Middle frontal gyrus (tissue), 1 donor: ENCODE measurements around the gene IFI27L2.
A peak's percentile ranks its signal among the peaks of the same experiment; 100 is the strongest.
"Not testable (repeated sequence)": the region's sequence is repeated elsewhere in the genome, so short reads cannot be mapped to it uniquely, and the experiment has no call there.

Experiments used
- DNase-seq: peaks from one replicate; pipeline ENCODE4 v3.0.0-alpha.2; 2015; ENCODE audit warnings: low spot score; ENCODE audit errors: extremely low spot score

IFI27L2 gene

GRCh38 chr14:94129111-94129757 is at the start of gene IFI27L2:
IFI27L2 (minus strand) TSS chr14:94129604; CDS start chr14:94129564, 40 bp downstream.
- peak; percentile 59 for DNase-seq

DNA sequence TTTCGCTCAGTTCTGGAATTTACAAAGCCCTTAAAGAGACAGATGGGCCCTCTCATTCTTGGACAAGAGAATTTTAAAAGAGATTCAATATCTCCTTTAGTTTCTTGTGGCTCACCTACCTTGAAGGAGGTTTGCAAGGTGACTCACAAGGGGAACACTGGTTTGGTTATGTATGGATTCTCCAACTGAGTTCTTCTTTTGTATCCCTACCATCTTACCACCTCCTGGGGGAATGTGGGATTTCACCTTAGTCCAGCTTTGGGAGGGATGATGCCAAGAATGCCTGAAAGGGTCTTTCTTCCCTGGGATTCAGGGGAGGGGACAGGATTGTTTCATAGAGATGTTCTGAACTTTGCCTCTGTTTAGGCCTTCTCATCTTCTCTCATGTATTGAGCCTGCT is 48.4 kb upstream of the IFI27L2 start:
- DNase-seq: no peak

DNA sequence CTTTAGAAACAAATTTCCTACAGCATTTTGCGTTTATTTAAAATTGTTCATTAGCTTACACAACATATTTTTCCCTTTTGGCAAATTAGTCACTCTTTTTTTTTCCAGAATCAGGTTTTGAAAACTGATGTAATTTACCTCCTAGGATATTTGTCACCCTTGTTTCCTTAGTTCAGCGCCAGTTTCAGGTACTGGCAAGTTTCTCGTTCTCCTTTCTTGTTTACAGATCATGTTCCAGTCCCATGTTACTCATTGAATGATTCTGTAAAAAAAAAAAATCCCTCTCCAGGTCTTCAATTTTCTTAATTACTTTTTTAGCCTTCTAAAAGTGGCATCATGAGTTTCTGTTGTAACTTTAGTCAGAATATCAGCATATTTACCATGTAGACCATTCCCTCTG is 47.4 kb upstream of the IFI27L2 start:
- DNase-seq: no peak

- no peak for DNase-seq
Measured at GRCh38 chr14:94175747-94176146, 46.3 kb upstream of the IFI27L2 start.

- no peak for DNase-seq
Measured at GRCh38 chr14:94175011-94175745, 45.8 kb upstream of the IFI27L2 start.

- no peak for DNase-seq
Measured at GRCh38 chr14:94174604-94175010, 45.2 kb upstream of the IFI27L2 start.

DNA sequence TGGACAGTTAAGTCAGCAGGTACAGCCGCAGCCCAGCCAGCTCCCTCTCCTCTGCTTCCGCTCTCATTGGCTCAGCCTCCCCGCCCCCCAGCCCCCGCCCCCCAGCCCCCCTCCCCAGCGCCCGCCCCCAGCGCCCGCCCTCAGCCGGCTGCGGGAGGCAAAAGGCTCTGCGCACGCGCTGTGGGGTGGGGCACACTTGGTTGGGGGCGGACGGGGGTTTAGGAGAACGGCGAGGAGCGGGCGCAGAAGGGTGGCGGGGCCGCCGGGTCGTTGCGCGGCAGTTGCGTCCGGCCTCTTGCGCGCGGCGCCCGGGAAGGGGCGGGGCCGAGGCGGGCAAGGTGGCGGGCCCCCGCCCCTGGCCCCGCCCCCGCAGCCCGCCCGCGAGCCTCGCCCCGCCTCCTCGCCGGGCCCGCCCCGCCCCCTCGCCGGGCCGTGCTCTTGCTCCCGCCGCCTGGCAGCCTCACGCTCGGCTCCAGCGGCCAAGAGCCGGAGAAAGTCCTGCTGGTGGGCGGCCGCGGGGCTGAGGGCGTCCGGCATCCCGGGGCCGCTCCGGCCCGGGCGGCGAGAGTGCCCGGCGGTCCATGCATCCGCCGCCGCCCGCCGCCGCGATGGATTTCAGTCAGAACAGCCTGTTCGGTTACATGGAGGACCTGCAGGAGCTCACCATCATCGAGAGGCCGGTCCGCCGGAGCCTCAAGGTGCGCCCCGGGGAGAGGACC is 44.6 kb upstream of the IFI27L2 start, which contains the start of gene PPP4R4:
PPP4R4 (plus strand) TSS at position 438 of the 719 bp plus-strand sequence; CDS start at position 582, 144 bp downstream.
- DNase-seq: peak; percentile 46

- DNase-seq: no peak
Measured at GRCh38 chr14:94173471-94173884, 44.1 kb upstream of the IFI27L2 start.

GRCh38 chr14:94172545-94172944 is 43.1 kb upstream of the IFI27L2 start:
- DNase-seq: no peak

DNA sequence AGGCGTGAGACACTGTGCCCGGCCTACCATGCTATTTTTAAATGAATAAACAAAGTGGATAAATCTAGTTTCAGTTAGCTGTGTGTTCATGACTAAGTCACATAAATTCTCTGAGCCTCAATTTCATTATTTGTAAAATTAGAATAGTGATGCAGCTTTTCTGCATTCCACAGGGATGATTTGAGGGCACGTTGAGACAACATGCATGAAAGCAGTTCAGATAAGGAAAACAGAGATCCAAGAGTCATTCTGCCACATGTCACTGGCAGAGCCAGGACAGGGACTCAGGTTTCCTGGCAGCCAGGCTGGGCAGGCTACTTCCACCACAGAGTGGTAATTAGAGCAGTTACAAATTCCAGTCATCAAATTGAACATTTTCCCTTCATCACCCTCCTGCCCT is 41.8 kb upstream of the IFI27L2 start:
- no peak for DNase-seq

- DNase-seq: no peak
Measured at GRCh38 chr14:94170136-94170535, 40.7 kb upstream of the IFI27L2 start.

- DNase-seq: no peak
Measured at GRCh38 chr14:94165744-94166143, 36.3 kb upstream of the IFI27L2 start.

GRCh38 chr14:94164685-94165431 is 35.5 kb upstream of the IFI27L2 start:
- no peak for DNase-seq

DNA sequence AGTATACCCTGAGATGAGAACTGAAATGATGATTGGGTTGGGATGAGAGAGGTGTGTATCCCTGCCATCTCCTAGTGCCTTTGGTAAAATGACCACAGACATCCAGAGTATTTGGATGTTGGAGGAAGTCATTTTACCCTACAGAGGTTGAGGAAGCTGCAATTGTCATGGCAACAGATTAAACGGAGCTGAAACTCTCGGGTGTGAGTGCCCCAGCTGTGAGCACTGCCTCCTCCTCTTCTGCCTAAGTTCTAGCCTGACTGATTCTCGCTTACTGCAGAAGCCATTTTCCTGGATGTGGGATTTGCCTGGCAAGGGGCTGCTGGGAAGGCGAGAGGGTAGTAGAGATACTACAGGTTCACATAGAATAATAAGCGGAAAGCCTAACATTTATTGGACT is 34.4 kb upstream of the IFI27L2 start:
- no peak for DNase-seq

DNA sequence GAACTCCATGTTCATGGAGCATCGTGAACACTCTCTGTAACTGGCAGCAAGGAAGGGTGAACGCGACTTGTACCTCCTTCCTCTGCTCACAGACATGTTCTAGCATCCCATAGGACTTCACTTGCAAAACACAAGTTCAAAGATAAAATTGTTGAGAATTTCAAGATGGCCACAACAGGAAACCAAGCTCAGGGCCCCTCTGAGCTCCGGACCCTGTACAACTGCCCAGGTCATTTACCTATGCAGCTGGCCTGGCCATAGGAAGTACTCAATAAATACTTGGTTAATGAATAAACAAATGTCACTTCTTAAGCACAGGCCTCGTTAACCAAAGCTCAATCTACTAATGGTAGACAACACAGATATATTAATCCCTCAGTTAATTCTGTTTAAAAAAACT is 33.1 kb upstream of the IFI27L2 start:
- DNase-seq: no peak

GRCh38 chr14:94161981-94162380 is 32.6 kb upstream of the IFI27L2 start:
- DNase-seq: no peak

- DNase-seq: no peak
Measured at GRCh38 chr14:94161058-94161457, 31.7 kb upstream of the IFI27L2 start.

DNA sequence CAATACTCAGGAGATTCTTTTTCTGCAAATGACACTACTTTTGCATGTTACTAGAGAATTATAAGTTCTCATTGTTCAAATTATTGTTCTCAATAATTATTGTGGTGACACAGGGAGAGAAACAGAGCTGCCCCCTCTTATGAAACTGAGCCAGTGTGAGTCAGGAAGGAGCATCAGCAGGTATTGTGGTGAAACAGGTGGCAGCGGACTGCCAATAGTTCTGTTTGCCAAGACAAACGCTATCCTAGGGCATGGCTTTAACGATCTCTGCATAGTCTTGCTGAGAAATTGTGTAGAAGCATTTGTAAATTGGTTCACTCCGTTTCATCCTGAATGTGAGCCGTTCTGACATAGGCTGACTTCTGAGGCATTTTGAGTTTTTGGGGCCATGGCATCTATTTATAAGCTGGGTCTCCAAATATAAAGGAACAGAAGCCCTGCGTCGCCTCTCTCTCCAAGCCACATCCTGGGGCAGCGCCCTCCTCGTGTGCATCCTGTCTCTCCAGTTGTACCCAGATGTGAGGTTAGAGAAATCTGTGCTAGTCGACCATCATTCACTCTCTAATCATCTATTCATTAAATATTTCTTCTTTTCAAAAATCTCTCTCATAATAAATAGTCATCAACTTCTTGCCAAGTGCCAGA is 29.0 kb upstream of the IFI27L2 start:
- no peak for DNase-seq

DNA sequence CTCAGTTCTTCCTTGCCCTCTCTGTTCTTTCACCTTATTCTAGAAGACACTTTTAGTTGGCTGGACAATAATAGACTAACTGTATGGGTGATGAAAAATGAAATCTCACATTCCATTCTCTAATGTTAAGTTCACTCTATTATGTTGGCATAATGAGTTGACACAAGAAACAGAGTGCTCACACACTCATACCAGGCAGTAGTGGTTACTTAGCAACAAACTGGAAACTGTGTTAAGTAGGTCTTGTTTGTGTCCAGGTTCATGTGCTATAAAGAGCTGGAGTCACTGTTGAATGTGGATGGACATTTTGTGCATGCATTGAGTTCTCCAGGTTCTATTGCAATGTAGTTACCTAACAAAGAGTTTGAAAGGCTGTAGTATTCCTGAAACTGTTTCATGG is 27.8 kb upstream of the IFI27L2 start:
- DNase-seq: no peak

- not testable (repeated sequence) for DNase-seq
Measured at GRCh38 chr14:94156143-94156542, 26.7 kb upstream of the IFI27L2 start.

- DNase-seq: no peak
Measured at GRCh38 chr14:94153750-94154342, 24.4 kb upstream of the IFI27L2 start.
